Adipose tissue (tissue), 3 donors: ENCODE measurements around the gene ZNF582. TPM values are rescaled to one million over a fixed set of nuclear protein-coding genes. Genes with fewer than 3 reads are reported as not detected.
"Not testable (repeated sequence)": the region's sequence is repeated elsewhere in the genome, so short reads cannot be mapped to it uniquely, and the experiment has no call there.

ENCODE experiments used
- H3K27ac ChIP-seq: one replicate; pipeline ENCODE4 v1.5.1; 2013; ENCODE audit warnings: low read depth, low read length
- WGBS, 3 donors: extraction: QIAGEN DNeasy Blood & Tissue Kit; methylation state at CpG; one replicate each; pipeline ENCODE4 v1.1.7; 2013; 5-methylcytosine and 5-hydroxymethylcytosine counted together
- polyA plus RNA-seq, 3 donors: library from polyadenylated mRNA; stranded (reverse); fragments of 200-250 nt; gene quantifications; one replicate each; pipeline ENCODE4 v1.2.3, GENCODE V29; 2013
- donor health status: healthy with polysubstance abuse.
- donor health status: Bipolar disorder and iron deficiency.
- donor health status: healthy.

ZNF582 gene
- polyA plus RNA-seq, 3 donors: 2.1 to 3.8 (median 2.3) TPM

DNA sequence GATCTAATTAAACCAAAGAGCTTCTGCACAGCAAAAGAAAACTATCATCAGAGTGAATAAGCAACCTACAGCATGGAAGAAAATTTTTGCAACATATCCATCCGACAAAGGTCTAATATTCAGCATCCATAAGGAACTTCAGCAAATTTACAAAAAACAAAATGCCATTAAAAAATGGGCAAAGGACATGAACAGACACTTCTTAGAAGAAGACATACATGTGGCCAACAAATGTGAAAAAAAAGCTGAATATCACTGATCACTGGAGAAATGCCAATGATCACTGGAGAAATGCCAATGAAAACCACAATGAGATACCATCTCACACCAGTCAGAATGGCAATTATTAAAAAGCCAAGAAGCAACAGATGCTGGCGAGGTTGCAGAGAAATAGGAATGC lies 32.5 kb downstream of the ZNF582 start:
- 90 to 95% (median 94%) methylated on average over 2 of the region's 2 CpGs for WGBS, 3 donors
- no peak overlapping the region for H3K27ac ChIP-seq

DNA sequence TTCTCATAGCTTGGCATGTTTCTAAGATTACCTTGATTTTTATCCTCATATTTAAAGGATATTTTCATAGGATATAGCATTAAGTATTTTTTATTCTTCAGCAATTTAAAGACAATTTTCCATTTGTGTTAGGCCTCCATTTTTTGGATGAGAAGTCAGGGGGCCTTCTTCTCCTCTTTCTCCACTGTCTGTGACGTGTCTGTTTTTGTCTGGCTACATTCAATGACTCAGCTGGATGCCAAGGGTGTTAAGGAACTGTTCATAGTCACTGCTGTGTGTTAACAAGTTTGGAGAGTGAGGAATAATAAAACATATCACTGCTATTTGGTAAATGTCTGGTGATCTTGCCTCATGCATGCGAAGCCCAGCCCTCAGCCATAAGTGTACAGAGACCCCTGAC lies 36.4 kb downstream of the ZNF582 start:
- WGBS, 3 donors: 85 to 92% (median 90%) methylated on average over 2 of the region's 2 CpGs
- no peak overlapping the region for H3K27ac ChIP-seq

DNA sequence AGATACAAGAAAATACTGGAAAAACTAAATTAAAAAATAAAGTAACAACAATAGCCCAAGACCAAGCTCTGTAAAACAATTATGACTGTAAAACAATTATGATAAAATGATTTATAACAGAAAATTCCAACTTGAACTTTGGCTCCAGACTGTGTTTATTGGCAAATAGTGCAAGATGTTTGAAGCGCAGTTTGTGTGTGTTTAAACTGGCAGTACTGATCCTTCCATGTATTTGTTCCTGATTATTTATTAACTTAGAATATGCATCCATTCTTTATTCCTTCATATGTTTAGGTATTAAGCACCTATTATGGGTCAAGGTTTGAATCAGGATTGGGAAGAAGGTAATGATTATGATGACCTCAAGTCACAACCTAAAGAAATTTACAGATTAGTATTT lies 37.8 kb downstream of the ZNF582 start:
- WGBS, 3 donors: 42 to 95% (median 94%) methylated on average over 1 of the region's 1 CpG
- no peak overlapping the region for H3K27ac ChIP-seq

DNA sequence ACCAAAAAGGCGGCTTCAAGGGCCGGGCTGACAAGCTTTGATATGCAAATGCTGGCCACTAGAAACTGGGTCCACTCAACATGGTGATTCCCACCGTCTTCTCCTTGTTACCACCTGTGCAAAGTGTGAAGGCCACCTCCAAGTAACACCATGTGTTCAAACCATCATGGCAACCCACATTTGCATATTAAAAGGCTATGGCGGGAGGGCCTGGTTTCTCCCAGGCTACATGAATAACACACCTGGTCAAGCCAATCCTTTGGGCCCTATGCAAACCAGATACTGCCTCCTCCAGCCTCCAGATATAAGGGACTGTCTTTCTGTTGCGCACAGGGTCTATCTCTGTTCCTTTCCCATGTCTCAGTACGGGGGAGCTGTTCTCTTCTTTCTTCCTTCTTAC lies 42.1 kb downstream of the ZNF582 start:
- no peak overlapping the region for H3K27ac ChIP-seq
- WGBS, 3 donors: 78 to 86% (median 82%) methylated on average over 6 of the region's 6 CpGs

DNA sequence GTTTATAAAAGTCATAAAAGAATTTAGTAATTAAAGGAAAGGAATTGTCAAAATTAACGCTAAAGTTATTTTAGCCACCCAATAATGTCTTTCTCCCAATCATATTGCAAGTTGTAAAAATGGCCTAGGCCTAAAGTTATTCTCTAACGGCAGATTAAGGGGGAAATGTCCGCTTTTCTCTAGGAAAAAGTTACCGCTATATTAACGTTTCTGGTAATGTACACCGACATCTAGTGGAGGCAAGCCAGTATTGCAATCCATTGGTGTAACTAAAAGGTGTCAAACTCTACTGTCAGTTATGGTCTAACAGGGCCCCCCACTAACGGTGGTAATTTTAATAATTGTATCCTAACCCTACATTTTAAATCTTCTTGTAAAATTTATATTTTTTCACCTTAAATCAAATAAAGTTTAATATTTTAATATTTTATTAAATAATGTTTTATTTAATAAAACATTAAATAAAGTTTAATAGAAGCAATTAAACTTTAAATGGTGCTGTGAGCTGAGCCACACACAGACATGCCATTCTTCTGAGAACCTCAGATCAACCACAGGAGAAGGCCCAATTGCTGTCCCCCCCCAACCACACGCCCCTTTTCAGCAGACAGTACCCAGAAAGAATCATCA lies 42.8 kb downstream of the ZNF582 start:
- H3K27ac ChIP-seq: no peak overlapping the region
- 17 to 24% (median 17%) methylated on average over 8 of the region's 8 CpGs for WGBS, 3 donors

DNA sequence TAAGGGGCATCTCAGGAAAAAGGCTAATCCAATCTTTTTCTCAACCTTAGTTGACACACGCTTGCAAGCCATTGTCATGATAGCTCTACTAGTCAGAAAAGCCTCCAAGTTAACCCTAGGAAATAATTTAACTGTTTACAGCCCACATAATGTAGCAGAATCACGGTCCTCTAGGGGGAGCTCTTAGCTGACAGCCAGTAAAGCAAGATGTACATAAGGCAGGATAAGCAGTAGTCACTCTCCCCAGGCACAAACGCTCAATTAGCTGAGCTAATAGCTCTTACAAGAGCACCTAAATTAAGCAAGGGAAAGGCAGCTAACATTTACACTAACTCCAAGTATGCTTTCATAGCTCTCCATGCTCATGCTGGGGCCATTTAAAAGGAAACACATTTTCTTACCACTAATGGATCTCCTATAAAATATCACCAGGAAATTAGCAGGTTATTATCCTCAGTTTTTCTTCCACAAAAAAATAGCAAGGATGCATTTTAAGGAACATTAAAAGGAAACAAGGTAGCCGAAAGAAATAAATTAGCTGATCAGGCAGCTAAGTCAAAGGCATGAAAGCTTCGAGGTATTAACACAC lies 45.0 kb downstream of the ZNF582 start:
- 66 to 72% (median 69%) methylated on average over 5 of the region's 5 CpGs for WGBS, 3 donors
- H3K27ac ChIP-seq: no peak overlapping the region

DNA sequence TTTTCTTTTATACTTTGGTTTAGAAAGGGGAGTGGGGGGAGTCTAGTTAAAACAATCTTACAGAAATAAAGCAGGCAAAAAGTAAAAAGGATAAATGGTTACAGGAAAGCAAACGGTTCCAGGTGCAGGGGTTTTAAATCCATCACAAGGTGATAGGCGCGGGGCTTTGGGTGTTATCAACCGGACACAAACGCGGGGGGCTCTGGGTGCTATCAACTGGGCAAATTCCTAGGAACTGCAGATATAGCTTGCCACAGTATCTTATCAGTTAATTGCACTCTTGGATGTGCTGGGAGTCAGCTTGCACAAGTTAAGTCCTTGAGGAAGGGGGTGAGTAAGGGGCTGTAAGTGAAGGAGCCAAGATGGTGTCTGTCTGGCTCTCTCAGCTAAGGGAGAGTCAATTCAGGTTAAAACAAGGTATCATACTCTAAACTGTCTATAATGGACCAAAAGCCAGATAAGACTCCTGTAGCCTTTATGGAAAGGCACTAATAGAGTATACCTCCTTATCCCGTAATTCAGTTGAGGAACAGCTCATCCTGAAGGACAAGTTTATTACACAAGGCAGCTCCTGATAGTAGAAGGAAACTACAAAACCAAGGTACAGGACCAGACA lies 46.1 kb downstream of the ZNF582 start:
- 46 to 74% (median 64%) methylated on average over 7 of the region's 7 CpGs for WGBS, 3 donors
- no peak overlapping the region for H3K27ac ChIP-seq

DNA sequence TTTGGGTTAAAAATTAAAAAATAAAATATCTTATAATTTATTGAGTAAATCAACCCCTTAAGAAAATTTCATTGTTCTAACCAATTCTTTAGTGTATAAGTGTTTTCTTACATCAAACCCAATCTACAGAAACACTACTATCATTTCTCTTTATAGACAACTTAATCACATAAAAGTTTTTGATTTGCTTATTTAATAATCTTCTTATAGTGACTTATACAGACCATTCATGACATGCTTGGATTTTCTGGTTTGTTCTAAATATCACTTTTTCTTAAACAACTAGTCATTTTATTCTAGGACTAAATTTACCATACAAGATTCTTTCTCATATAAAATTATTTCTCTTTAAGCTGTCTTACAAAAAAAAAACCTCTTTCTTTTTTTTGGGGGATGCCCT lies 51.4 kb downstream of the ZNF582 start:
- no peak overlapping the region for H3K27ac ChIP-seq

DNA sequence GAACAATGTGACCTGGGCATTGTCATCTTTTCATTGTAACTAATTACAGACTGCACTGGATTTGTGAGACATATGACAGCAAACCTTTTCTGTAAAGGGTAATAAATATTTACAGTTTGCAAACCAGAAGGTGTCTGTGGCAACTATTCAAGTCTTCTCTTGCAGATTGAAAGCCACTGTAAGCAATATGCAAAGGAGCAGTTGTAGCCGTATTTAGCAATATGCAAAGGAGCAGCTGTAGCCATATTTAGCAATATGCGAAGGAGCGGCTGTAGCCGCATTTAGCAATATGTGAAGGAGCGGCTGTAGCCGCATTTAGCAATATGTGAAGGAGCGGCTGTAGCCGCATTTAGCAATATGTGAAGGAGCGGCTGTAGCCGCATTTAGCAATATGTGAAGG lies 54.3 kb downstream of the ZNF582 start:
- not testable (repeated sequence) for H3K27ac ChIP-seq
- 82 to 95% (median 83%) methylated on average over 6 of the region's 10 CpGs for WGBS, 3 donors

DNA sequence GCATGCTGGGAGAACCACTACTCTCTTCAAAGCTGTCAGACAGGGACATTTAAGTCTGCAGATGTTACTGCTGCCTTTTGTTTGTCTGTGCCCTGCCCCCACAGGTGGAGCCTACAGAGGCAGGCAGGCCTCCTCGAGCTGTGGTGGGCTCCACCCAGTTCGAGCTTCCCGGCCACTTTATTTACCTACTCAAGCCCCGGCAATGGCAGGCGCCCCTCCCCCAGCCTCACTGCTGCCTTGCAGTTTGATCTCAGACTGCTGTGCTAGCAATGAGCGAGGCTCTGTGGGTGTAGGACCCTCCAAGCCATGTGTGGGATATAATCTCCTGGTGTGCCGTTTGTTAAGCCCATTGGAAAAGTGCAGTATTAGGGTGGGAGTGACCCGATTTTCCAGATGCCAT lies 56.3 kb downstream of the ZNF582 start:
- WGBS, 3 donors: 79 to 88% (median 85%) methylated on average over 8 of the region's 8 CpGs

DNA sequence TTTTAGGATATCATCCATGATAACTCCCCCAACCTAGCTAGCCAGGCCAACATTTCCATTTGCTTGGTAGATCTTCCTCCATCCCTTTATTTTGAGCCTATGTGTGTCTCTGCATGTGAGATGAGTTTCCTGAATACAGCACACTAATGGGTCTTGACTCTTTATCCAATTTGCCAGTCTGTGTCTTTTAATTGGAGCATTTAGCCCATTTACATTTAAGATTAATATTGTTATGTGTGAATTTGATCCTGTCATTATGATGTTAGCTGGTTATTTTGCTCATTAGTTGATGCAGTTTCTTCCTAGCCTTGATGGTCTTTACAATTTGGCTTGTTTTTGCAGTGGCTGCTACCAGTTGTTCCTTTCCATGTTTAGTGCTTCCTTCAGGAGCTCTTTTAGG lies 58.0 kb downstream of the ZNF582 start:
- not testable (repeated sequence) for H3K27ac ChIP-seq

More for the DNA sequence above, 56.3 kb downstream of the ZNF582 start:
- H3K27ac ChIP-seq: not testable (repeated sequence)

DNA sequence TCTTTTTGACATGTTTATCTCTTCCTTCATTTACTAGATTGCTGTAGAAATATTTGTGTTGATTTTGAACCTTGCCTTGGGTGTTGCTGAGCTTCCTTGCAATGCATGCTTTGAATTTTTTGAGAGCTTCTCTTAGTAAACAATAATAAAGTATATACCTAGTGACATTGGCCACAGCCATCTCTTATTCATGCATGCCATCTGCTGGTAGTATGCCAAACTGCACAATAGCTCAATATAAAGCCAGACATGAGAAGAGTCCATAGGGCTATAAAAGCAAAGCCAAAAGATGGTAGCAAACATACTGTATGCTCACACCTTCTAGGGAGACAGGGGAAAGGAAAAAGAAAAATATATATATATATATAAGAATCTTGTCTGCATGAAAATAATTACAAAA lies 59.8 kb downstream of the ZNF582 start:
- no peak overlapping the region for H3K27ac ChIP-seq

Other genes with a start within 250 kb of the ZNF582 start
- not detected for gene GALP, start 217.5 kb downstream of the ZNF582 start, polyA plus RNA-seq
- gene ZSCAN5B, start 195.8 kb downstream of the ZNF582 start, polyA plus RNA-seq: under 1 TPM in 1 of 3 donors, not detected in 2; 0.04 TPM
- not detected for gene ZSCAN5C, start 191.3 kb downstream of the ZNF582 start, polyA plus RNA-seq
- 1 to 10 TPM in 1 of 3 donors, under 1 TPM in 1, not detected in 1; 0.32 to 1.2 TPM for gene EDDM13, start 120.8 kb downstream of the ZNF582 start, polyA plus RNA-seq
- 1 to 10 TPM; 3.2 to 7.5 (median 4.3) TPM for gene ZSCAN5A, start 78.7 kb downstream of the ZNF582 start, polyA plus RNA-seq
- 1 to 10 TPM; 1.5 to 2.1 (median 1.9) TPM for gene ZNF583, start 10.8 kb upstream of the ZNF582 start, polyA plus RNA-seq
- 1 to 10 TPM in 2 of 3 donors, under 1 TPM in 1; 0.98 to 3.0 (median 1.6) TPM for gene ZNF667, start 83.8 kb upstream of the ZNF582 start, polyA plus RNA-seq
- 1 to 10 TPM; 1.7 to 2.8 (median 1.8) TPM for gene ZNF471, start 114.3 kb upstream of the ZNF582 start, polyA plus RNA-seq
- gene ZFP28, start 145.4 kb upstream of the ZNF582 start, polyA plus RNA-seq: 1 to 10 TPM; 2.1 to 5.3 (median 2.6) TPM
- 1 to 10 TPM in 1 of 3 donors, under 1 TPM in 2; 0.79 to 4.3 (median 0.92) TPM for gene ZNF470, start 173.9 kb upstream of the ZNF582 start, polyA plus RNA-seq
- 1 to 10 TPM; 2.2 to 4.2 (median 3.4) TPM for gene ZNF71, start 201.8 kb upstream of the ZNF582 start, polyA plus RNA-seq
- under 1 TPM in 2 of 3 donors, not detected in 1; 0.07 to 0.43 TPM for gene SMIM17, start 249.6 kb upstream of the ZNF582 start, polyA plus RNA-seq